Endometrial microvascular endothelial cells (primary cell): ENCODE measurements around the gene LRRTM3. TPM values are rescaled to one million over a fixed set of nuclear protein-coding genes. Genes with fewer than 3 reads are reported as not detected.

ENCODE experiments used
- in situ Hi-C: cut with HindIII; loops from 2 replicates; pipeline ENCODE4 v1.10.0; 2017; ENCODE audit warnings: low sequenced_read_pairs, low pct_unique_long_range_greater_than_20kb; ENCODE audit errors: inconsistent ontology term
- total RNA-seq: library from RNA; depleted of rRNA; stranded (reverse); fragments of >200 nt; gene quantifications from one replicate; pipeline ENCODE4 v1.2.3, GENCODE V29; 2015; ENCODE audit errors: inconsistent ontology term

LRRTM3 gene
- total RNA-seq, 1 donor from 2014 or later = not detected

DNA sequence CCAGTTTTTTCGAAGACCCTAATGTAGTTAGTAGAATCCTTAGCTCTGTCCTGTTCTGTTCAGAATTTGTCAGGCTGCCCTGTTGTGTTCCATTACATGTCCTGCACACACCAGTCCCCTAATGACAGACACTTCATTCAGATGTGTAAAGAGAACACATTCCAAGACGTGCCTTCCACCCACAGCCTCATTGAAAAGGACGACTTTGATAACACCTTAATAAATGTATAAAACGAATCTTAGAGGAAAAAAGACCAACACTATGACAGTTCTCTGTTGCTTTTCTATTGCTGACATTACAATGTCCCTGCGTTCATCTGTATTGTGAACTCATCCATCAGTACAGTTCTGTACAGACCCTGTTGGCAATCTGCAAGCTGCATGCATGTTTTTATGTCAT, 3.5 kb downstream of the LRRTM3 start:
- in situ Hi-C loops = no loop called here

DNA sequence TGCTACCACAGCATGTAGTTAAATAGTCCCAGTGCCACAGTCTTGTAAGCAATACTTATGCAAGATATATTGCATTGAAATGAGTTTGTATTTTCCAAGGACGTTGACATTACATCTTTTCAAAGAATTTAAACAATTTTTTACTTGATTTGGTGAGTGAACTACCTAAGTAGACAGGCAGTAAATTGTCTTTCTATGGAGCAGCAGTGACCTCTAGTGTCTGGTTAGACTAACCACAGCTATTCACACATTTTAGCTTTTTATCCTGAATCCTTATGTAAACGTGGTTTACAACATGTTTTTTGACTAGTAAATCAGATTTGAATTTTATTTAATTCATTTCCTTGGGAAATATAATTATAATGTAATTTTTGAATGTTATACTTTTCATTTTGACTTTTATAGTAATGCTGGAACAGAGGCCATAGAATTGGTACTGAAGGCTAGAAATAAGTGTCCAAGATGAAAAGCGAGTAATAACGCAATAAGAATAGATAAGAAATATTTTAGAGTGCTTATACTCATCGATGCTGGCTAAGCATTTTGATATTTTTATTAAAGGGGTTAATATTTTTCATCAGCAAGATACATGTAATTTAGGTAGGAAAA, 5.6 kb downstream of the LRRTM3 start:
- in situ Hi-C loops = no loop called here

DNA sequence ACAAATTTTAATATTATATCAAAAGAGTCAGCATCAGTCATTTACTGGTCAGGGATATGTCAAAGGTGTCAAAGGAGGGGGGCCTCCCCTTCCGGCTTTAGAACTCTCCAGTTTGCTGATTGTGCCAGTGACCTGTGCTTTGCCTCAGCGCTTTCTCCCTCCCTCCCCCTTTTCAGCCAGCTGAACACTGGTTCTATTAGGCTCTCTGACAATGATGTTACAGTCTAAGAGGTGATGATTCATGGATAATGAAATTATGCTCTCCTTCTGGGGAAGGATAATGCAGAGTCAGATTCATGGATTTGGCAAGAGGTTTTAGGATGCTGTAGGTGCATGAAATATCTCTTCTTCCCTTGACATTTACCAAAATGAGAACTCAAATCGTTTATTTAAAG, 6.1 kb downstream of the LRRTM3 start:
- in situ Hi-C loops = no loop called here

- in situ Hi-C loops = no loop called here
Measured at GRCh38 chr10:66934711-66935110, 8.9 kb downstream of the LRRTM3 start.

DNA sequence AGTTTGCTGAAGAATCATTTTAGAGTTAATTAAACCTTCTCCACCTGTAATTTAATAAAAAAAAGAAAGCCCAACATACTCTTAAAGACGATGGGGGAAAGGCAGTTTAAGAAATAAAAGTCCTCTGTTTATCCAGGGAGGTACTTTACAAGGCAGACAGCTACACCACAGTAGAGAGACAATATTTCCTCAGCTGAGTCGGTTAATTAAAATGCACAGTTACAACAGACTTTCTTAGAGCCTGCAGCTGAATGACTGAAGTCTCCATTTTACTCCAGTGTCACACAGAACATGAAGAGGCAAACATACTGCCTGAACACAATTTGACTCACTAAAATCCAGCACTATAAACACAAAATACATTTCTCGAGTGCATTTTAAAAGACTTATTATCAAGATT, 15.1 kb downstream of the LRRTM3 start:
- in situ Hi-C loops = no loop called here

DNA sequence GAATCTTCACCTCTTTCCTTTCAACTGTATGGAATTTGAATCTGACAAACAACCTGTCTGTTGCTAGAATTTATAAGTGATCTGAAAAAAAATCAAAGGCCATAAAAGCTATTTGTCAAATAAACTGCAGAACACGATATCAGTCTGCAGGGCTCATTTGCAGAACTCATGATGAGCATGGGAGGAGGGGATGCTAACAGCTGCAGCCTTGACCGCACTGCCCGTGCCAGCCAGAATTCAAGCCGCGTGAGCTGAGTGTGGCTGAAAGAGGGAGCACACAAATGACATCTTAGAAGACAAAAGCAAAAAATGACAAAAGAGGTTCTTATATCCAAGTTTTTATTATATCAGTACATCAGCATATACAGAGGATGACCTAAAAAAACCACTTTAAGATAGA, 15.7 kb downstream of the LRRTM3 start:
- in situ Hi-C loops = no loop called here

DNA sequence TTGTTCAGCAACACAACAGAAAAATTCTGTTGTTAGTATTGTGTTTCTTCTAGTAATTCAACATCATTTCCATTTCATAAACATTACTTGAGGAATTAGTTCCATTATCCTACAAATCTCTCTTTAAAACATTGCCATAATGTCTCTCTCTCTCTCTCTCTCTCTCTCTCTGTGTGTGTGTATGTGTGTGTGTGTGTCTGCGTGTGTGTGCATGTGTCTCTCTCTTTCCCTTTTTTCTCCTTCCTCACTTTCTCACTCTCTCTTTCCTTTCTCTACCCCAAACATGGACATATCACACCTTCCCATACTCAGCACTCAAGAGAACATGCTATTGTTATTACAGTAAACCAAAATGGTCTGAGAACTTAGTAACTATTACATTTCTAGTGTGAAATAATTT, 16.6 kb downstream of the LRRTM3 start:
- in situ Hi-C loops = no loop called here

GRCh38 chr10:66943590-66943989, 17.8 kb downstream of the LRRTM3 start:
- in situ Hi-C loops = no loop called here

DNA sequence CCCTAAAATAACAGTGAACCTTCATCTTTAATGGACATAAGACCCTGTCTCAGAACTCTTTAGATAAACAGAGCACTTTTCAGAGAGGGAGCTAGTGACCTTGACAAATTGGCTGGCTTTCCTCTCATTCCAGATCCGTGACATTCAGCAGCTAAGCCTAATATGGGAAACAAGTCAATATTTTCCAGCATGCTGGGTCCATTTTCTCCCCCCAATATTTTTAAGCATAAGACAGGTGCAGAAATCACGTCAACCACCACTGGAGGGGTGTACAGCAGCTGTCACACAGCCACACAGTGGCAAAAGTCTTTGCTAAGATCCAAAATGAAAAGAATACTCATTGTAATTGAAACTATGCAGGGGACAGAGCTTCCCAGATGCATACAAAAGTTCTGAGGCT, 26.1 kb downstream of the LRRTM3 start:
- in situ Hi-C loops = no loop called here

DNA sequence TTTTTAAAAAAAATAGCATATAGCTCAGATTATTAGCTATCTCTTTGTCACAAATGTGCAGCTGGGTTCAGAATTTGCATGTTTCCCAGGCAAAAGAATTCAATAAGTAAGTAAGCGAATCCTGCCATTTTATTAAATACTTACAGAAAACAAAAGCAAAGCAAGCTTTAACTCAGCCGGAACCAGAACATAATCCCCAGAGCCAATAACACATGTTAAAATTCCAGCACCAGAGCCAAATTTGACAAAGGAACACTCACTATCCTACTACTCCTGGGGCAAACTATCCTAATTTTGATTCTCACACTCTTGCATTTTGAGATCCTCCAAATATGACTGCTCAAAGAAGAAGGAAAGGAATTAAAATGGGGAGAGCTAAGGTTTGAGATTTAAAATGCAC, 32.6 kb downstream of the LRRTM3 start:
- in situ Hi-C loops = no loop called here

- in situ Hi-C loops = no loop called here
Measured at GRCh38 chr10:66964946-66965345, 39.1 kb downstream of the LRRTM3 start.

GRCh38 chr10:66980246-66980815, 54.5 kb downstream of the LRRTM3 start:
- in situ Hi-C loops = no loop called here

- in situ Hi-C loops = no loop called here
Measured at GRCh38 chr10:66981361-66982052, 55.7 kb downstream of the LRRTM3 start.

GRCh38 chr10:66982053-66982420, 56.2 kb downstream of the LRRTM3 start:
- in situ Hi-C loops = no loop called here

DNA sequence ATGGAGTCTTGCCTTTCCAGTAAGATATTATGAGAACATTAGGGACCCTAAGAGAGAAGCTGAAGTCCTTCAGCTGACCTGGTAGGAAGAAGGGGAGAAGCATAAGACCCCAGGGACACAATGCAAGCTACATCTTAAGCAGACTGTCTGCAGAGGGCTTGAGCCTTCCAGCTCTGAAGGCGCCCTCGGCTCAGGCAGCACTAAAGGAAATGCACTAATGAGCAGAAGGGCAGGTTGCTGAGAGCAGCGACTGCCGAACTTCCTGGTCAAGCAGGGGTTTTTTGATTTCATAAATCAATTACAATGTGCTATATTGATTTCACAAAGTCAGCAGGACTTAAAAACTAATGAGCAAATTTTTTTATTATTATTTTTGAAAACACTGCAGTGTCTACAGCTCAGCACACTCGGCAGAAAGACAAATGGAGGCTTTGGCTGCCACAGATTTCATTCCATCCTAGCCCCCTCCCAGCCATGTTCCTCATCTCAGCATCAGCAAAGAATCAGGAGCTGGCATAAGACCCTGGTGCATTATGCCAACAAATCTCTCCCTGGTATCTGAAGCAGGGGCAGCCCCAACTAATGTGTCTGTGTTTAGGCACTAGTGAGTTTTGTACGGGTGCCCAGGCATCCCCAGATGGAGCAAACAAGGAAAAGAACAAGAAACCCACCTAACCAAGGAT, 57.1 kb downstream of the LRRTM3 start:
- in situ Hi-C loops = no loop called here

GRCh38 chr10:66983475-66983818, 57.6 kb downstream of the LRRTM3 start:
- in situ Hi-C loops = no loop called here

- in situ Hi-C loops = no loop called here
Measured at GRCh38 chr10:66990143-66990830, 64.5 kb downstream of the LRRTM3 start.

DNA sequence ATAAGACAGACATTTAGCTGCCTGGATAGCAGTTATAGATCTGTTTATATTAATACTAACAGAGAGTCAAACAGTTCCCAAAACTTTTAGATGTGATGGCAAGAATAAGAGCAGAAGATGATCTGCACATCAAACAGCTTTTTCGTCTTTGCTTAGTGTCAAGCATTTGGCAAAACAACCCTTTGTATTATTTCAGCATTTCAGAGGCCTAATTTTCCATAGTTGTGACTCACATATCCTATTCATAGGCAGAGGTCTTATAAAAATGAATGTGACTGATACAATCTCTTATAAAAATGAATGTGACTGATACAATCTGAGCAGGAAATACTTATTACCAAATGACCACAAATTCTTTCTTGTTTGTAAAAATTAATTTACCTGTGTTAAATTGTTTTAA, 71.2 kb downstream of the LRRTM3 start:
- in situ Hi-C loops = no loop called here

DNA sequence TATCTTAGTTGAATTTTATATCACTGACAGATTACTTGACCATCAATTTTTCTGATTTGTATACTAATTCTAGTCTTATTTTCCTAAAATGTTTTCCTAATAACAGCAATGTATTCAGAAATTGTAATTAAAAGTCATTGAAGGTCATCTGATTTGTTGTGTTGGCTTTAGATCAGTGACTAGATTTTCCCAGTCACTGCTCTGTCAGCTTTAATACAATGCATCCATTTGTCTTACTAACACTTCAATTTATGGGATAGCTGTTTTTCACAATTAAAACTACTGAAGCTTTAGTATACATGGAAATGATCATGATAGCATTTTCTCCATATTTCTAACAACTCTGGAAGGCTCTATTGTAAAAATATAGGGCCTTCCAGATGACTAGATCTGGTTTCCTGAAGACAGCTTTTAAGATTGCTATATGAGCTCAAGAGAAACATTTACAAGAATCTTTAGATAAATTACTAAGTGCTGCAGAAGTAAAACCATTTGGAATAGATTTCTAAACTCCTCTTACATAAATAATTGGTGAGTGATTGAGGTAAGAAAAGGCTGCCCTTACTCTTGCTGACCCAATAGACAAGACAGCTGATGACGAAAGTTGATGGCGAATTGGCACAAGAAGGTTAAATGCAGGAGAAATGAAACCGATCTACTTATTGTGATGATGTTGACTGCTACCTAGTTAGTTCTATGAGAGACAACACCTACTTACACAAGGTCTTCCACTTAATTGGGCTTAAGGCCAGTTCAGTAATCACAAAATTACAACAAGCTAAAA, 74.1 kb downstream of the LRRTM3 start:
- in situ Hi-C loops = no loop called here
